HUDEP-2 (cell line): ENCODE results near the gene ANO4.
"Not testable (repeated sequence)": the region's sequence is repeated elsewhere in the genome, so short reads cannot be mapped to it uniquely, and the experiment has no call there.

Experiments
- DNase-seq, 76 experiments: peaks; one replicate each; lab custom pipeline; 2025; ENCODE audit not compliant: unreplicated experiment in 76 of 76; lab: John Stamatoyannopoulos, UW

Gene ANO4

GRCh38 chr12:101076921-101077320 lies 282.3 kb downstream of the ANO4 start:
- no peak for DNase-seq

GRCh38 chr12:101077791-101078528 lies 283.4 kb downstream of the ANO4 start:
- DNase-seq = no peak

GRCh38 chr12:101078536-101079285 lies 284.1 kb downstream of the ANO4 start:
- DNase-seq = no peak

- DNase-seq = no peak
Observed at GRCh38 chr12:101082706-101083105, 288.1 kb downstream of the ANO4 start.

- DNase-seq = no peak
Observed at GRCh38 chr12:101086490-101087135, 292.0 kb downstream of the ANO4 start.

GRCh38 chr12:101087920-101088319 lies 293.3 kb downstream of the ANO4 start:
- no peak for DNase-seq

- no peak for DNase-seq
Observed at GRCh38 chr12:101089271-101089670, 294.7 kb downstream of the ANO4 start.

- not testable (repeated sequence) for DNase-seq
Observed at GRCh38 chr12:101090222-101090621, 295.6 kb downstream of the ANO4 start.

- DNase-seq = no peak
Observed at GRCh38 chr12:101097829-101098580, 303.4 kb downstream of the ANO4 start.

GRCh38 chr12:101107032-101107763 lies 312.6 kb downstream of the ANO4 start:
- no peak for DNase-seq

- no peak for DNase-seq
Observed at GRCh38 chr12:101108130-101108529, 313.6 kb downstream of the ANO4 start.

GRCh38 chr12:101110866-101111265 lies 316.3 kb downstream of the ANO4 start:
- DNase-seq = no peak

GRCh38 chr12:101111441-101111840 lies 316.9 kb downstream of the ANO4 start:
- DNase-seq = no peak

- no peak for DNase-seq
Observed at GRCh38 chr12:101115326-101115725, 320.8 kb downstream of the ANO4 start.

- no peak for DNase-seq
Observed at GRCh38 chr12:101116911-101117310, 322.3 kb downstream of the ANO4 start.

- no peak for DNase-seq
Observed at GRCh38 chr12:101117842-101118241, 323.3 kb downstream of the ANO4 start.

GRCh38 chr12:101127521-101128219 lies 333.1 kb downstream of the ANO4 start:
- DNase-seq = no peak

GRCh38 chr12:101145777-101146431 lies 351.3 kb downstream of the ANO4 start:
- not testable (repeated sequence) for DNase-seq

GRCh38 chr12:101165319-101165718 lies 370.7 kb downstream of the ANO4 start:
- DNase-seq = no peak
